Body of pancreas (tissue), 4 donors: Measurements from ENCODE around the gene FKBP10. TPM values are rescaled to one million over a fixed set of nuclear protein-coding genes. Genes with fewer than 3 reads are reported as not detected.

Experiments
- ATAC-seq: fragments of 150-250 bp; one replicate; pipeline ENCODE4 v1.9.1; 2016
- DNase-seq, 4 donors: peaks; one replicate each; pipeline ENCODE4 v3.0.0-alpha.2; 2019
- H3K27ac ChIP-seq, 4 donors: fragments of 200-600 bp; sonication (generic); 1 replicate in 3 of 4; 2 replicates in 1 of 4; pipeline versions ENCODE4 v1.5.1 to v1.6.1; 2016 to 2019; ENCODE audit warnings: mild to moderate bottlenecking in 1 of 4, mixed read lengths in 1 of 4, moderate library complexity in 1 of 4
- H3K27me3 ChIP-seq, 2 donors: fragments of 200-600 bp; sonication (generic); one replicate each; pipeline ENCODE4 v1.6.0; 2016; ENCODE audit warnings: mild to moderate bottlenecking in 1 of 2
- H3K36me3 ChIP-seq, 2 donors: fragments of 200-600 bp; sonication (generic); replicated peaks in 1 of 2; 2 replicates each; pipeline ENCODE4 v1.5.1; 2016; ENCODE audit warnings: low read depth in 2 of 2; ENCODE audit not compliant: insufficient read depth in 1 of 2
- H3K4me1 ChIP-seq: fragments of 200-600 bp; sonication (generic); one replicate; pipeline ENCODE4 v1.6.0; 2016
- H3K4me3 ChIP-seq, 2 donors: fragments of 200-600 bp; sonication (generic); 1 replicate in 1 of 2; 2 replicates in 1 of 2; pipeline ENCODE4 v1.5.1; 2016 to 2019
- H3K9me3 ChIP-seq, 3 donors: fragments of 200-600 bp; sonication (generic); 1 replicate in 2 of 3; 2 replicates in 1 of 3; pipeline ENCODE4 v1.5.1; 2016
- CTCF ChIP-seq, 7 experiments: fragments of 450-650 bp in 4 of 7; fragments of 200-600 bp in 3 of 7; sonication (generic) in 3 of 7; IDR thresholded peaks; one replicate each; pipeline ENCODE4 v1.5.1; 2016 to 2019; ENCODE audit warnings: antibody characterized with exemption in 7 of 7
- POLR2A ChIP-seq, 3 donors: fragments of 450-650 bp; IDR thresholded peaks; one replicate each; pipeline ENCODE4 v1.6.1; 2016; ENCODE audit warnings: antibody characterized with exemption in 3 of 3, mild to moderate bottlenecking in 2 of 3
- WGBS, 2 donors: methylation state at CpG; one replicate each; pipeline ENCODE4 v1.1.5; 2017; 5-methylcytosine and 5-hydroxymethylcytosine counted together
- intact Hi-C: fragments of 100-400 bp; cut with DNase I; formaldehyde crosslinking; loops from one replicate; pipeline ENCODE4 v1.15.1; 2023
- total RNA-seq, 2 donors: library from RNA; depleted of rRNA; stranded (reverse); fragments of >200 nt; gene quantifications; one replicate each; pipeline ENCODE4 v1.1.0, GENCODE V29; 2016

The FKBP10 gene
- total RNA-seq, 2 donors from 2014 or later = 22.3 to 33.6 TPM

GRCh38 chr17:41772218-41772585, 40.6 kb upstream of the FKBP10 start:
- Histone ChIP-seq H3K27ac (peak overlapping the region; percentile 67 to 78 (median 75)), H3K4me1 (peaks cover 52% of the 10 kb centered on the region), H3K4me3 (no peak overlapping the region), H3K9me3 (no peaks in the 10 kb centered on the region), H3K27me3 (no peaks in the 10 kb centered on the region), H3K36me3 (peaks cover 21 to 26% of the 10 kb centered on the region in 2 donors)
- WGBS, 2 donors = 21% methylated on average over 4 of the region's 4 CpGs; no CpG with 5 or more reads in 1 of the 2 donors
- intact Hi-C loops = no loop called here
- ATAC-seq = peak; percentile 72
- TF ChIP-seq CTCF (IDR thresholded peaks at IDR 0.05) = no peak
- no peak for TF ChIP-seq POLR2A (IDR thresholded peaks at IDR 0.05)
- DNase-seq = peak; percentile 74 to 86 (median 81)

GRCh38 chr17:41772586-41773189, 40.1 kb upstream of the FKBP10 start:
- H3K9me3 ChIP-seq = no peaks in the 10 kb centered on the region
- WGBS, 2 donors = 48 to 53% methylated on average over 10 to 19 of the region's 19 CpGs
- H3K4me1 ChIP-seq = peaks cover 57% of the 10 kb centered on the region
- H3K36me3 ChIP-seq = peaks cover 17 to 21% of the 10 kb centered on the region in 2 donors
- no peak for DNase-seq
- H3K27ac ChIP-seq = peak overlapping the region; percentile 67 to 78 (median 75)
- intact Hi-C loops = no loop called here
- TF ChIP-seq CTCF (IDR thresholded peaks at IDR 0.05) (no peak), POLR2A (IDR thresholded peaks at IDR 0.05) (no peak)
- no peak for ATAC-seq
- no peaks in the 10 kb centered on the region for H3K27me3 ChIP-seq
- no peak overlapping the region for H3K4me3 ChIP-seq

GRCh38 chr17:41773190-41773588, 39.6 kb upstream of the FKBP10 start:
- no peaks in the 10 kb centered on the region for H3K27me3 ChIP-seq
- H3K36me3 ChIP-seq = peaks cover 13 to 16% of the 10 kb centered on the region in 2 donors
- peak in 2 of 3 donors; percentile 28 to 29 for TF ChIP-seq POLR2A (IDR thresholded peaks at IDR 0.05)
- TF ChIP-seq CTCF (IDR thresholded peaks at IDR 0.05) = no peak
- no peaks in the 10 kb centered on the region for H3K9me3 ChIP-seq
- DNase-seq (peak; percentile 58 to 92 (median 81)), ATAC-seq (peak; percentile 50)
- H3K27ac ChIP-seq = peak overlapping the region; percentile 67 to 78 (median 75)
- H3K4me1 ChIP-seq = peaks cover 62% of the 10 kb centered on the region
- intact Hi-C loops = no loop called here
- no peak overlapping the region for H3K4me3 ChIP-seq
- WGBS, 2 donors = 18 to 40% methylated on average over 2 to 12 of the region's 12 CpGs

- TF ChIP-seq POLR2A (IDR thresholded peaks at IDR 0.05) (no peak), CTCF (IDR thresholded peaks at IDR 0.05) (no peak)
- DNase-seq = no peak
- WGBS, 2 donors = 55 to 57% methylated on average over 6 to 8 of the region's 8 CpGs
- H3K4me3 ChIP-seq = no peak overlapping the region
- peaks cover 65% of the 10 kb centered on the region for H3K4me1 ChIP-seq
- peaks cover 11 to 15% of the 10 kb centered on the region in 2 donors for H3K36me3 ChIP-seq
- H3K27ac ChIP-seq = peak overlapping the region; percentile 67 to 78 (median 75)
- intact Hi-C loops = no loop called here
- no peak for ATAC-seq
- H3K27me3 ChIP-seq = no peaks in the 10 kb centered on the region
- H3K9me3 ChIP-seq = no peaks in the 10 kb centered on the region
These were observed 39.0 kb upstream of the FKBP10 start for GRCh38 chr17:41773731-41774193.
